ENCODE results near the gene CFAP161.

The CFAP161 gene

DNA sequence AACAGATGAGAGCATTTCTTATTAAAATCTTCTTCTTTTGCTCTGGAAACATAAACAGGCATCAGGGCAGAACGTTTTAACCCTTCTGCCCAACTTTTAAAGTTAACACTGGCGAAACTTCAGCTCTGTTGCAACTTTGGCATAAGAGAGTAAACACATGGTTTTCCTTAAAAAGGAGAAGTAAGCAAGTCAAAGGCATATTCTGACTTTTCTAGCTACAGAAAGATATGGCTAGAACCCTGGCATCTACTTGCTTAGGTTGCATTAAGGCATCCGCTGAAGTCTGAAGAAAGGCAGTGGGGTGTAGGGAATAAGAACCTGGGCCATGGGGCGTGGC, 49.3 kb downstream of the CFAP161 start:
- in situ Hi-C loops (cut with HindIII; ENCODE audit: low sequenced_read_pairs): no loop called here
- TF ChIP-seq, protein P1, sequence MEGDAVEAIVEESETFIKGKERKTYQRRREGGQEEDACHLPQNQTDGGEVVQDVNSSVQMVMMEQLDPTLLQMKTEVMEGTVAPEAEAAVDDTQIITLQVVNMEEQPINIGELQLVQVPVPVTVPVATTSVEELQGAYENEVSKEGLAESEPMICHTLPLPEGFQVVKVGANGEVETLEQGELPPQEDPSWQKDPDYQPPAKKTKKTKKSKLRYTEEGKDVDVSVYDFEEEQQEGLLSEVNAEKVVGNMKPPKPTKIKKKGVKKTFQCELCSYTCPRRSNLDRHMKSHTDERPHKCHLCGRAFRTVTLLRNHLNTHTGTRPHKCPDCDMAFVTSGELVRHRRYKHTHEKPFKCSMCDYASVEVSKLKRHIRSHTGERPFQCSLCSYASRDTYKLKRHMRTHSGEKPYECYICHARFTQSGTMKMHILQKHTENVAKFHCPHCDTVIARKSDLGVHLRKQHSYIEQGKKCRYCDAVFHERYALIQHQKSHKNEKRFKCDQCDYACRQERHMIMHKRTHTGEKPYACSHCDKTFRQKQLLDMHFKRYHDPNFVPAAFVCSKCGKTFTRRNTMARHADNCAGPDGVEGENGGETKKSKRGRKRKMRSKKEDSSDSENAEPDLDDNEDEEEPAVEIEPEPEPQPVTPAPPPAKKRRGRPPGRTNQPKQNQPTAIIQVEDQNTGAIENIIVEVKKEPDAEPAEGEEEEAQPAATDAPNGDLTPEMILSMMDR (IDR thresholded peaks at IDR 0.05; ENCODE audit: low read depth, low read length): no peak
- DNase-seq (ENCODE audit: low read depth, low spot score): no peak
- H3K4me3 ChIP-seq (ENCODE audit: low read depth, low read length): no peak overlapping the region

GRCh38 chr15:81184188-81184587, 50.1 kb downstream of the CFAP161 start:
- no peak for DNase-seq (ENCODE audit: low read depth, low spot score)
- in situ Hi-C loops (cut with HindIII; ENCODE audit: low sequenced_read_pairs): no loop called here
- H3K4me3 ChIP-seq (ENCODE audit: low read depth, low read length): no peak overlapping the region
- TF ChIP-seq, protein P1 (IDR thresholded peaks at IDR 0.05; ENCODE audit: low read depth, low read length): no peak

DNA sequence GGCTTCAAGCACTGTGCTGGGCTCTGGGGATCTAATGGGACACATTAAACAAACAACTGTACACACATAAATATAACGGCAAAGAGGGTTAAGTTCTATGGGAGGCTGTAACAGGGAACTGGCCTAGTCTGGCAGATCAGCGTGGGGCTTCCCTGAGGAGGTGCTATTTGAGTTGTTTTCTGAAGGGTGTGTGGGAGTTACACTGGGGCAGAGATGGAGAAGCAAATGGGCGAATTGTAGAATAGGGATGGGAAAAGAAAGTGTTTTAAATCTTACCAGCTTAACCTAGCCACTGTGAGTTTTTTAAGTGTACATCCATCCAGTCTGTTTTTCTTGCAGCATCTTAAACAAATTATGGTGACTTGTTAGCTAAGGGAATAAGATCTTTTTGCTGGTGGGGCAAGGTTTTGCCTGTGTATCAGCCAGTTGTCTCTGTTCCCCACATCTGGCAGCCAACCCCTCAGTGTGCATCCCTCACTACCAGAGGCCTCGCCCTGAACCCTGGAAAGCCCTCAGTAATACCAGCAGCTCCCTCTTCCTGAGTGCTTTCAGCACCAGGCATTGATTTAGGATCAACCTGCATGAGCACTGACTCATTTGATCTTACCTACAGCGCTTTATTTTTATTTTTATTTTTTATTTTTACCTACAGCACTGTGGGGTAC, 51.7 kb downstream of the CFAP161 start:
- DNase-seq (ENCODE audit: low read depth, low spot score): no peak
- in situ Hi-C loops (cut with HindIII; ENCODE audit: low sequenced_read_pairs): no loop called here
- no peak overlapping the region for H3K4me3 ChIP-seq (ENCODE audit: low read depth, low read length)
- TF ChIP-seq, protein P1 (IDR thresholded peaks at IDR 0.05; ENCODE audit: low read depth, low read length): no peak

DNA sequence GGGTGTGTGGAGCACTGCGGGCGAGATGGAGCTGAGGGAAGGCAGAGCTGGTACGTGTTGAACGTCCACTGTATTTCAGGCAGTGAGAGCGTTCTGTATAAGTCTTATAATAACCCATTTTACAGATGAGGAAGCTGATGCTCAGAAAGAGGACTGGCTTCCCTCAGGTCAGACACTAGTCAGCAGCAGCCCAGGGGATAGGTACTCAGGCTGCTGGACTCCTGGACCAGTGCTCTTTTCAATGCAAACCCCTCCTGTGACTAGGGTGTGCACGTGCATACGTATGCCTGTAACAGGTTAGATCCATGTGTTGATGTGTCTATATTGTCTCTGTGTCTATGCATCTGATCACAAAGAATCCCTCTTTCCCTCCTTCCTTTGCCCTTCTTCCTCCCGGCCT, 54.3 kb downstream of the CFAP161 start:
- no peak for DNase-seq (ENCODE audit: low read depth, low spot score)
- TF ChIP-seq, protein P1 (IDR thresholded peaks at IDR 0.05; ENCODE audit: low read depth, low read length): no peak
- no peak overlapping the region for H3K4me3 ChIP-seq (ENCODE audit: low read depth, low read length)
- in situ Hi-C loops (cut with HindIII; ENCODE audit: low sequenced_read_pairs): no loop called here

- peak; percentile 69 for DNase-seq (ENCODE audit: low read depth, low spot score)
- in situ Hi-C loops (cut with HindIII; ENCODE audit: low sequenced_read_pairs): no loop called here
Measured at GRCh38 chr15:81189583-81190283, 55.7 kb downstream of the CFAP161 start.

DNA sequence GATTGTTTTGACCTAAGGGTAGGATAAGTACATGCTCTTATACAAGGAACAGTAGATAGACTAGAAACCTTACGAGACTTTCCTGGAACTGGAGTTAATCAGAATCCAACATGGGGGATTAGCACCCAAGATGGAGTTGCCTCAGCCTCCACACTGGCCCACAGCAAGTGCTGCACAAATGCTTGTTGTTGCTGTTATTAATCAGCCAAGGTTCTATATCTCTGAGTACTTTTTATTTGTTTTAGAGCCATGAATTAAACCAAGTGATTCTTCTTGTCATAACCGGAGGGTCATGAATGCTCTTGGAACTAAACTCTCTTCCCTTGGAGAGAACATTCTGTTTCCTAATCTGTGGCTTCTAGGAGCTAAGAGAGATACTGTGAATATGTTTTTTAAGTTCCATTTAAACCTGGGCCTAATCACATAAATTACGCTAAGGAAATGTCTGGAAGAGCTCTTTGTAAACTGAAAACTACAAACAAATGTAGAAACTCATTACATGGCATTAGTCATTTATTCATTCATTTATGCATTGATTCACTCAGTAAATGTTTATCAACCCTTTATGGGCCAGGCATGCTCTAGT, 56.9 kb downstream of the CFAP161 start:
- TF ChIP-seq, protein P1 (IDR thresholded peaks at IDR 0.05; ENCODE audit: low read depth, low read length): no peak
- H3K4me3 ChIP-seq (ENCODE audit: low read depth, low read length): no peak overlapping the region
- DNase-seq (ENCODE audit: low read depth, low spot score): no peak
- in situ Hi-C loops (cut with HindIII; ENCODE audit: low sequenced_read_pairs): no loop called here

More at GRCh38 chr15:81189583-81190283, 55.7 kb downstream of the CFAP161 start:
- H3K4me3 ChIP-seq (ENCODE audit: low read depth, low read length): no peak overlapping the region
- TF ChIP-seq, protein P1 (IDR thresholded peaks at IDR 0.05; ENCODE audit: low read depth, low read length): no peak

Measured in astrocyte of the spinal cord (primary cell).